Epithelial cell of proximal tubule (primary cell): Measurements from ENCODE around the gene HFE. TPM values are rescaled to one million over a fixed set of nuclear protein-coding genes. Genes with fewer than 3 reads are reported as not detected.

ENCODE experiments used
- DNase-seq: peaks from one replicate; pipeline ENCODE4 v3.0.0-alpha.2; 2011; ENCODE audit warnings: low read depth
- H3K4me3 ChIP-seq: 2 replicates; pipeline ENCODE4 v1.5.1; 2011; ENCODE audit warnings: low read depth, mild to moderate bottlenecking, low read length
- total RNA-seq: library from RNA; depleted of rRNA; stranded (reverse); fragments of >200 nt; gene quantifications from 2 replicates; pipeline ENCODE4 v1.2.3, GENCODE V29; 2015
- TF ChIP-seq, protein P1 (sequence below): conservative IDR thresholded peaks from 2 replicates; pipeline ENCODE4 v1.5.1; 2012; ENCODE audit warnings: low read depth, mild to moderate bottlenecking, low read length

Gene HFE
- total RNA-seq, 1 donor from 2014 or later: 5.1 TPM

DNA sequence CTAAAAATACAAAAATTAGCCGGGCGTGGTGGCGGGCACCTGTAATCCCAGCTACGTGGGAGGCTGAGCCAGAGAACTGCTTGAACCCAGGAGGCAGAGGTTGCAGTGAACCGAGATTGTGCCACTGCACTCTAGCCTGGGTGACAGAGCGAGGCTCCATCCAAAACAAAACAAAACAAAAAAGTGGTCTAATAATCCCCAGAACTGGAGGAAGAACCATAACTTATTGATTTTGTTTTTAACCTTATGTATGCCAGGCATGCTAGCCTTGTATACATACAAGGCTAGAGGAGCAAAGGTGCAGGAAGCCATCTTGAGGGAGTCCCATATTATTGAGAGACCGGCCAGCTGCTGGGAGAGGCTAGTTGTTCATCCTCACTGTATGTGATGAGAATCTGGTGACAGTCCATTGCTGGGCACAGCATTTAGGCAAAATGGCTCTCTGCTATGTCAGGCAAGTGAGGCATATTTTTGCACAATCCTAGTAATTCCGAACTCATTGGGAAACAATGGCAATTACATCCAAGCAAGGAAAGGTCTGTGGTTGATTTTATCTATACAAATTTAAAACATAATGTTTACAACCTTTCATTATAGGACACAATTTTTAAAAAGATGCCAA is 18.0 kb downstream of the HFE start:
- no peak overlapping the region for H3K4me3 ChIP-seq
- TF ChIP-seq, protein P1, sequence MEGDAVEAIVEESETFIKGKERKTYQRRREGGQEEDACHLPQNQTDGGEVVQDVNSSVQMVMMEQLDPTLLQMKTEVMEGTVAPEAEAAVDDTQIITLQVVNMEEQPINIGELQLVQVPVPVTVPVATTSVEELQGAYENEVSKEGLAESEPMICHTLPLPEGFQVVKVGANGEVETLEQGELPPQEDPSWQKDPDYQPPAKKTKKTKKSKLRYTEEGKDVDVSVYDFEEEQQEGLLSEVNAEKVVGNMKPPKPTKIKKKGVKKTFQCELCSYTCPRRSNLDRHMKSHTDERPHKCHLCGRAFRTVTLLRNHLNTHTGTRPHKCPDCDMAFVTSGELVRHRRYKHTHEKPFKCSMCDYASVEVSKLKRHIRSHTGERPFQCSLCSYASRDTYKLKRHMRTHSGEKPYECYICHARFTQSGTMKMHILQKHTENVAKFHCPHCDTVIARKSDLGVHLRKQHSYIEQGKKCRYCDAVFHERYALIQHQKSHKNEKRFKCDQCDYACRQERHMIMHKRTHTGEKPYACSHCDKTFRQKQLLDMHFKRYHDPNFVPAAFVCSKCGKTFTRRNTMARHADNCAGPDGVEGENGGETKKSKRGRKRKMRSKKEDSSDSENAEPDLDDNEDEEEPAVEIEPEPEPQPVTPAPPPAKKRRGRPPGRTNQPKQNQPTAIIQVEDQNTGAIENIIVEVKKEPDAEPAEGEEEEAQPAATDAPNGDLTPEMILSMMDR: no peak
- DNase-seq: no peak

DNA sequence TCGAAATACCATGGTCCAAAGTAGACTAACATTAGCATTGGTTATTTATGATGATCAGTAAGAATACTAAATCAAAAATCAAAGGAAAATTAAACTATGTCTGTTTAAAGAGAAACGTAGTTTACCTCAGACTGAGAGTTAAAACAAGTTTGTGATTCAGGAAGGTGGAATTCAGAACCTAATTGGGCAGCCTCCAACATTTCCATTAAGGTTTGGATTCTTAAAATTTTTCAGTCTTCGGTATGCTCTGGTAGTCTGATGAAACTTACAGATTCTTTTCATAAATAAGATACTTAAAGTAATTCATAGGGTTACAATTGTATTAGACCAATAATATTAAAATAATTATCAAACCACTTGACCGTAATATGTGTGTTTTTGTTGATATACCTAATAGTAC is 18.6 kb downstream of the HFE start:
- no peak for DNase-seq
- H3K4me3 ChIP-seq: no peak overlapping the region
- TF ChIP-seq, protein P1: no peak

DNA sequence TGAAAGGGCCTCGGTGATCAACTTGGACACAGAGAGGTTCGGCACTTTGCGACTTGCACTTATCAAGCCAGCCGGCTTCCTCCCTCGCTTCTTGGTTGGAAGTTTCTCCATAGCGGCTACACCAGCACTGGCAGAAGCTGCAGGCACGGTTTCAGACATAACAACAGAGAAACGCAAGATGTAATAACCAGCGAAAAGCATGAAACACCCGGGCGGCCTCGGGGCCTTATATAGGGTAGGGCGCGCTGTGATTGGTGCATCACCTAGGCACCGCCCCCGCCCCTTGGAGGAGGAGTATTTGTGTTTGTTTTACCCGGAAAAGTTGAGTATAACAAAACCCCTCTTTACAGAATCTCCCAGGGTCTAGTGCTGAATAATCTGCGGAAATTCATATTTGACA is 20.7 kb downstream of the HFE start:
- H3K4me3 ChIP-seq: no peak overlapping the region
- TF ChIP-seq, protein P1: no peak
- no peak for DNase-seq

DNA sequence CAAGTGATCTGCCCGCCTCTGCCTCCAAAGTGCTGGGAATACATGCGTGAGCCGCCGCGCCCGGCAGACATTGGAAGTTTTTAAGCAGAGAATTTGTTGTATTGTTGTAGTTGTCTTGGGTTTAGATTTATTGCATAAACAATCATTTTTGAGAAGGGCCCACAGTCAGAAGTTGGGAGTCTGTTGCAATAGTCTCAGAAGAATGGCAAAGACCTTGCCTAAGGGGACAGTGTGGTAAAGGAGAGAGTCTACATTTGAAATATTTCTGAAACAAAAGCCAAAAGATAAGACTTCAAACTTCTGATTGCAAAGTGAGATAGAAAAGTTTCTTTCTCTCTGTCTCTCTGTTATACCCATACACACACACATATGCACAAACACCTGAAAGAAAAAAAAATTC is 22.5 kb downstream of the HFE start:
- no peak overlapping the region for H3K4me3 ChIP-seq
- TF ChIP-seq, protein P1: no peak
- DNase-seq: no peak

DNA sequence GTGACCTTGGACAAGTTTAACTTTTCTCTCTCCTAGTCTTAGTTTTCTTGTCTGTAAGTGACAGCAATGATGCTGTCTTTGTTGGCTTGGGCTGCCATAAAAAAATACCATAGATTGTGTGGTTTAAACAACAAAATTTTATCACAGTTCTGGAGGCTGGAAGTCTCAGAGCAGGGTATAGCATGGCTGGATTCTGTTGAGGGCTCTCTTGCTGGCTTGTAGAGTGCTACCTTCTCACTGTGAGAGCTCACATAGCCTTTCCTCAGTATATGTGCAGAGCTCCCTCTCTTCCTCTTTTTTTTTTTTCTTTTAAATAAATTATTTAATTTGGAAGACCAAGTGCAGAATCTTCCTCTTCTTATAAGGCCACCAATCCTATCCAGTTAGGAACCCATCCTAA is 26.3 kb downstream of the HFE start:
- TF ChIP-seq, protein P1: no peak

DNA sequence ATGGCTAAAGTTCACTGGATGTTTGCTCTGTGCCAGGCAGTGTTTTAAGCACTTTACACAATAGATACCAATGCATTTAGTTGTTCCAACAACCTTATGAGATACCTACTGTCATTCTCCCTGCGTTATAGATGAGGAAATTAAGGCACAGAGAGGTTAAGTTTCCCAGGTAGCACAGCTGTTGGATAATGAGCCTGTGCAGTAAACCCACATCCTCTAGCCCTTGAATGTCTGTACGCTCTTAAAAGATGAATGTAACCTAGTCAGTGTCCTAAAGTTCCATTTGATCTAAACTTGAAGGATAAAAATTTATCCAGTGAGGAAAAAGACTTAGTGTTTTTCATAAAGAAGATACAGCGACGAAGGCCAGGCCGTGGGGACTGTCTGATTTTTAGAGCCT is 28.0 kb downstream of the HFE start:
- no peak overlapping the region for H3K4me3 ChIP-seq
- DNase-seq: no peak
- TF ChIP-seq, protein P1: no peak

More for the DNA sequence above, 26.3 kb downstream of the HFE start:
- no peak for DNase-seq
- H3K4me3 ChIP-seq: no peak overlapping the region

DNA sequence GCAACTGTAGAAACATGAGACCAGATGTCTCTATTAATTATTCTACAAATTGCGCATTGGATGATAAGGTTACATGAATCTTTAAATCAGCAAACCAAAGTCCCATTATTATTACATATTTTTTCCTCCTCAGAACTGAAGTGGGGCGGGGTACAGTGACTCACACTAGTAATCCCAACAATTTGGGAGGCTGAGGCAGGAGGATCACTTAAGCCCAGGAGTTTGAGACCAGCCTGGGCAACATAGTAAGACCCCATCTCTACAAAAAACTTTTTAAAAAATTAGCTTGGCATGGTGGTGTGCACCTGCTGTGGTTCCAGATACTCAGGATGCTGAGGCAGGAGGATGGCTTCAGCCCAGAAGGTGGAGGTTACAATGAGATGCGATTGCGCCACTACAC is 29.0 kb downstream of the HFE start:
- no peak overlapping the region for H3K4me3 ChIP-seq
- TF ChIP-seq, protein P1: no peak
- DNase-seq: no peak
